ENCODE measurements around the gene ANKRD42.

- TF ChIP-seq CTCF (IDR thresholded peaks at IDR 0.05): no peak
- TF ChIP-seq POLR2A (IDR thresholded peaks at IDR 0.05): no peak
These were observed 12.7 kb downstream of the ANKRD42 start for GRCh38 chr11:83206221-83206620.

All from heart left ventricle (tissue), 13 donors.